GOT3 (cell line): ENCODE data around the gene CEP63.

Experiments
- DNase-seq: peaks from one replicate; lab custom pipeline; 2025; ENCODE audit warnings: mixed read lengths; lab: John Stamatoyannopoulos, UW

Gene CEP63

DNA sequence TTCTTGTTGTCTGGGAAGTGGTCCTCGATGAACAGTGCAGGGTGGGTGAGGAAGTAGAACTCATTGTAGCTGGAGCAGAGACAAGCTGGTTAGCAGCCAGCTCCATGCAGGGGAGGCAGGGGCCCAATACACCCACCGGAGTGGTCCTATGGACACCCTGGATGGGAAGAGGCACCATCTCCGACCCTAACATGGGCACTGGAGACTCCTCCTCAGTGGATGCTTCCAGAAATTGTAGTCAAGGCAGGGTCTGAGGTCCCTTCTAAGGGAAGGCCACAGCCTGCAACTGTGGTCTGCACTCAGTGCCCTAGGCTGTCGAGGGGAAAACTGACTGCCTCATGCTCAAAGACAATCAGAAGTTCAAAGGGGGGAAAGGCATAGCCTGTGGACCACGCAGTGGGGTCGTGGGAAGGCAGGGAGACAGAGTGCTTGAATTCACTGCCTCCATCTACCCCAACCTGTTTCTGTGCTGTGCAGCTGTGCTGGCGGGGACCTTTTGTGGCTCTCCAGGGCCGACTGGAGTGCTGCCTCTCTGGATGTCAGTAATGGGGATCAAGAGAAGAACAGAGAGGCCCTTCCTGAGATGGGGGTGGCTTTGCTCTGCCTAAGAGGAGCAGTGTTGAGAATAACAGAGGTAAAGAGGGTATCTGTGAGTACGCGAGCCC, 123.0 kb downstream of the CEP63 start:
- DNase-seq, result no peak

- no peak for DNase-seq
Observed at GRCh38 chr3:134609821-134610431, 124.1 kb downstream of the CEP63 start.

DNA sequence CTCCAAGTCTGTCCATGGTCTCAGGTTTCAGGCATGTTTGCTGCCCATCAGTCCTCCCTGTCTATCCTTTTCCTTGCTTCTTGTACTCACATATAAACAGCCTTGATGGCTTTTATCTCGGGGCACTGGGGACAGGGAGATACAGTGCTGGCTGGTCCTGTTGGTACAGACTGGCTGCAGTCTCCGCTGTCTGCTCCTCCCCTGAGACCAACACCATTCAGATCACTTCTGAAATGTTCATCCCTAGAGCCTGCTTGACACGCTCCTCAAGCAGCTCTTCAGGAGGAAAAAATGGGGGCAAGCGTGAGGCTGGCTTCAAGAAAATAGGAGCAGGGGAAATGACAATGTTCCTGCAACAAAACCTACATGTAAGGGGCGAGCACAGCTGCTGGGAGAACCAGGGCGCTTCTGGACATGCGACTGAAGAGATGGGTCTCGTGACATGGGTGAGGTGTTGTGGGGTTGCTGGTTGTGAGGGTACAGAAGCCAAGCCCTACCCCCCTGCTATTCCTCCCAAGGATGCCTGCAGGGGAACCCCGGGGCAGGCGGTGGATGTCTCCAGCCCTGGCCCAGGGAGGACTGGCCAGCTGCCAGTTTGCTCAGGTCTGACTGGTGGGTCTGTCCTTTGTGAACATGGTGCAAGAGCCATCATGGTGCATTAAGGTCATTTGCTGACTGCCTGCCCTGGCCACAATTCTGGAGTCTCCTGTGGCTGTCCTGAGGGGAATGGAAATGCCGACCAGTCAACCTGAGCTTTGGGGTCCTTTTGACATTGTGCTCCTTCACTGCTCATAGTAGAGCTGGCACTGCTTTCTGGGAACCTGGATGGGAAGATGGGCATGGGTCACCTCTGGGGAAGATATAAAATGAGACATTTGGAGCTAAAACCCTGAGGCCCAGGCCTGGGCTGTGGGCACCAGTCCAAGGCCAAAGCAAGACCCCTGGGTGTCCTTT, 124.9 kb downstream of the CEP63 start:
- no peak for DNase-seq

DNA sequence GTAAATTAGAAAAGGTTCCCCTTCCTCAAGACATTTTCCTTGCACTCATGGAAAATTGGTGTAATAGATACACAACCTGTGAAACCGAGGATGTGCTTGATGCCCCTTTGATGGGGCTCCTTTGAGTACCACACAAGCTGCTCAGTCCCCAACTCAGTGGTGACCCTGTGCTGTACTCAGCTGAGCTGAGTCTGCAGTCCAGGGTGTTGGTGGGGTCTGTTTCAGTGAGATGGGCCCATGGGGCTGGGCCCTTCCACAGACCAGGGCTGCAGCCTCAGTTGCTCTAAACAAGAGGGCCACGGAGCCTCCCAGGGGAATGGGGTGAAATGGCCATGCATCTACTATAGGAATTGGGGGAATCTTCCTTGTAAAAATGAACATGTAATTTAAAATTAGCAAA, 125.7 kb downstream of the CEP63 start:
- DNase-seq, result no peak

GRCh38 chr3:134613006-134613520, 127.2 kb downstream of the CEP63 start:
- DNase-seq, result no peak

- no peak for DNase-seq
Observed at GRCh38 chr3:134614955-134615354, 129.1 kb downstream of the CEP63 start.

DNA sequence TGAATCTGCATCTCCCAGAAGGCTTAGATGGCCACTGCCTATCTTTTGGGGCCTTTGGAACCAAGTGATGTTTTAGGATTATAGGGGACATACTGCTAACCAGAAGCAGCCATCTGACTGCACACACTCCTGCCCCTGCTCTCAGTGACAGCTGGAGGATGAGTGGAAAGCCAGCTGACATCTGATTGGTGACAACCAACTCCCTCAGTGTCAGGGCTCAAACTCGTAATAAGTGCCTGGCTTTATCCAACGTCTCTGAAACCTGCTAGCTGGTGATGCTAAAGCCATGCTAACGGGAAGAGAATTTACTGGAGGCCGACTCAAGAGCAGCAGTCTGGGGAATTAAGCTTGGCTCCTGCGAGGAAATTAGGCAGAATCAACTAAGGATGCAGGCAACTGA, 129.9 kb downstream of the CEP63 start:
- DNase-seq, result no peak

- DNase-seq, result no peak
Observed at GRCh38 chr3:134617608-134618477, 132.0 kb downstream of the CEP63 start.

DNA sequence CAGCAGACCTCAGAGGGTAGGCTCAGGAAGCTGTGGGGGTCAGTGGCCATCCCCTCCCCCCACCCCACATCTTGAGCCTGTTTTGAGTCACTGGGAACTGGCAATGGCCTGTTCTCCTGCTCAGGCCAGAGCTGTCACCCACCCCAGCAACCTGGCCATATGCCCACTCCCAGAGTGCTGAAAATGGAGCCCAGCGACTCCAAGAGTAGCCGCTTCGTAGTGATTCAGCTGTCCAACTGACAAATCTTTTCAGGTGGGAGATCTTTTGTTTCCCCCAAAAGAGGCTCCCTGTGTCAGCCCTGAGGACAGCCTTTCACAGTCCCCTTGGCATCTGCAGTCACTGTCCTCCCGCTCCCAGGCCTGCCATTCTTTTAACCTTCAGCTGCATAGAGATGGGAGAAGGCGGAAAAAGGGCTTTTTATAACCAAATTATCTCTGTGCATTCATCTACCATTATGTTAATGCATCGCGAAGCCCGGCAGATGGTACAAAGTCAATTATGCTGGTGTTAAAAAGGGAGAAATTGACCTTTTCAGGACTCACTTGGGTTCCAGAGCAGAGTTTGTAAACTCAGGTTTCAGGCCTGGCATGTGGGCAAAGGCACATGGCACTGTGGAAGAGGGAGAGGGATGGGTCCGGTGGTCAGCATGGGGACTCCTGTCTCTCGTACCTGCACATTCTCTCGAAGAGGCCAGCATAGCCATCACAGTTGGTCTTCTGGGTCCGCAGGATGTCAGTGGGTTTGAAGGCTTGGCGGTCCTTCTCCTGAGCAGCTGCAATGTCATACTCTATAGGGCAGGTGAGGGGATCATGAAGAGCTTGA, 132.8 kb downstream of the CEP63 start:
- no peak for DNase-seq

DNA sequence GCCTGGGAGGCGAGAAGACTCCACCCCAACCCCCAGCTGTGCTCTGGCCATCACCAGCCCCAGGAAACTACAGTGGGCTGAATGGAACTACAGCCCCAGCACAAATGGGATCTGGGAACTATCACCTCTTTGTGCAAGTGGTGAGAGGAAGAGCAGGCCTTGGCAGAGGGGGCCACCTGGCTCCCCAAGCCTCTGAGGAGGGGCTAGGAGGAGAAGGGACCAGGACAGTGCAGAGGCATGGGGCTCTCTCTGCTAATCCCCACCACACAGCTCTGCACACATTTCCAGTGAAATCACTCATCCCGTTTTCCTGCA, 133.4 kb downstream of the CEP63 start:
- DNase-seq, result no peak

DNA sequence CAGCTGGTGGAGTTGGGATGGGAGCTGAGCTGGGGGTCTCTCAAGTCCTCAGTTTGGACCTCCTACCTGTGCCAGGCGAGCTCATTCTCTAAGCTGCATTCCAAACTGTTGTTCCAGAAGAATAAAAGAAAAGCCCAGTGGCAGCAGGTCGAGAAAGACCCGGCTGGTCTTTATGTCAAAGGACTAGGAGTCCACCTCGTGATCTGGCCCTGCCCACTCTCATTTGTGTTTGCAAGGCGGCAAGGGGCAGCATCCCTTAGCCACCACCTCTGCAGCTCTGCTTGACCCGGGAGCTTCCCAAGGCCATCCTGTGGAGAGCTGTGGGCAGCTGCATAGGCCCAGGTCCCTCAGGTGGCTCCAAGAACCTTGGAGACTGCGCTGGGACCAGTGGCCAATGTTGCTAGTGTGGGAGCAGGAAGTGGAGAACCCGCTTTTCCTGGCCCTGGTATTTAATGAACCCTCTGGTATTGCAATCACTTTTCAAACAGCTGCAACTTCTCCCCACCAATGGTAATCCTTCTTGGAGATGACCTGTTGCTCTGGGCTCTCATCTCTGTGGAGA, 134.1 kb downstream of the CEP63 start:
- no peak for DNase-seq

DNA sequence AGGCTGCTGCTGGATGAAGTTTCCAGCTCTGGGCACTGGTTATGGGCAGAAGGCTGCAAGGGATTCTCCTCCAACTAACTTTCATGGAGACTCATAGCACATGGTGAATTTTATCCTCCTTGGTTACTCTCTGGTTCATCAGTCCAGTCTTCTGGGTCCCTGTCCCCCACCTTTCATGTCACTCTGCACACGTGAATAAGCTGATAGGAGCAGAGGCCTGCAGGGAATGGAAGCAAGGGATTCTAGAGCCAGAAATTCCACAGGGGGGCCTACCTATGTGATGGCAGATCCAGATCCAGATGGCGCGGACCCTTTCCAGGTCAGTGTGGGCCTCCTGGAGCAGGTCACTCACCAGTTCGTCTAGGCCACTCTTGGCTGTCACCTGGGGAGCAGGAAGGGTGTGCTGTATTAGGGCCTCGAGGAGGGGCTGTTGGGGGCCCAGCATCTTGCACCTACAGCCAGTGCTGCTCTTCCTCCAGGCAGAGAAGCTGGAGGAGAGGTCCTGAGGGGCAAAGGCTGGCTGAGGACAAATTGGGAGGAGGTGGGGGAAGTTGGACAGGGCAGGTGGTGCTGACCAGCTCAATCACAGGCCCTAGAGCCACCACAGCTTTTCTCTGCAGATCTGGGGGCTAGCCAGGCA, 134.7 kb downstream of the CEP63 start:
- no peak for DNase-seq

- no peak for DNase-seq
Observed at GRCh38 chr3:134621854-134622253, 136.0 kb downstream of the CEP63 start.

GRCh38 chr3:134622806-134623365, 137.0 kb downstream of the CEP63 start:
- DNase-seq, result no peak

- DNase-seq, result no peak
Observed at GRCh38 chr3:134623615-134624245, 137.9 kb downstream of the CEP63 start.
